GM18520 (cell line): ENCODE measurements around the gene GJB5.

Source experiments
- ATAC-seq: cut with Tn5 transposase; IDR thresholded peaks from one replicate; pipeline ENCODE4 v1.9.1; 2021; ENCODE audit not compliant: unreplicated experiment

Gene GJB5

GRCh38 chr1:34792868-34793727 lies 38.3 kb downstream of the GJB5 start, which contains the start of gene GJA4:
Gene GJA4 (plus strand): TSS chr1:34792999. CDS start chr1:34794214, 1,215 bp downstream.
- ATAC-seq, result no peak

GRCh38 chr1:34794001-34794789 lies 39.3 kb downstream of the GJB5 start:
- no peak for ATAC-seq

GRCh38 chr1:34794790-34795180 lies 39.9 kb downstream of the GJB5 start:
- ATAC-seq, result no peak

GRCh38 chr1:34795916-34796315 lies 41.1 kb downstream of the GJB5 start:
- ATAC-seq, result no peak

GRCh38 chr1:34796990-34797389 lies 42.1 kb downstream of the GJB5 start:
- peak; percentile 74 for ATAC-seq

- ATAC-seq, result no peak
These were observed 45.4 kb downstream of the GJB5 start for GRCh38 chr1:34800214-34800613.

- ATAC-seq, result no peak
These were observed 48.9 kb downstream of the GJB5 start for GRCh38 chr1:34803770-34804169.

GRCh38 chr1:34806396-34806795 lies 51.5 kb downstream of the GJB5 start:
- ATAC-seq, result no peak
